ACC112 (cell line): ENCODE data around the gene YEATS4.
A peak's percentile ranks its signal among the peaks of the same experiment; 100 is the strongest.

Experiments
- H2AFZ ChIP-seq: fragments of 200-600 bp; sonication (generic); one replicate; pipeline ENCODE4 v1.6.0; 2017; ENCODE audit warnings: antibody characterized with exemption, low read length; ENCODE audit not compliant: unreplicated experiment
- H3K27ac ChIP-seq: fragments of 200-600 bp; sonication (generic); 2 replicates; pipeline ENCODE4 v1.5.1; 2014; ENCODE audit warnings: low read depth, mild to moderate bottlenecking, antibody characterized with exemption, low read length, moderate library complexity
- H3K27me3 ChIP-seq: fragments of 200-600 bp; sonication (generic); 2 replicates; pipeline ENCODE4 v1.6.1; 2014; ENCODE audit warnings: mild to moderate bottlenecking, antibody characterized with exemption, low read length, moderate library complexity, mixed read lengths; ENCODE audit not compliant: insufficient read depth
- H3K36me3 ChIP-seq: fragments of 200-600 bp; sonication (generic); 2 replicates; pipeline ENCODE4 v1.6.1; 2016; ENCODE audit warnings: mild to moderate bottlenecking, antibody characterized with exemption, low read length, moderate library complexity, mixed read lengths; ENCODE audit not compliant: insufficient read depth
- H3K4me1 ChIP-seq: fragments of 200-600 bp; sonication (generic); one replicate; pipeline ENCODE4 v1.6.1; 2016; ENCODE audit warnings: low read length, mixed read lengths; ENCODE audit not compliant: insufficient read depth, unreplicated experiment, control insufficient read depth
- H3K4me3 ChIP-seq: fragments of 200-600 bp; sonication (generic); 2 replicates; pipeline ENCODE4 v1.5.1; 2014; ENCODE audit warnings: mild to moderate bottlenecking, low read depth, low read length
- H3K79me2 ChIP-seq: fragments of 200-600 bp; sonication (generic); one replicate; pipeline ENCODE4 v1.6.0; 2016; ENCODE audit warnings: low read length; ENCODE audit not compliant: control insufficient read depth, unreplicated experiment, insufficient read depth

YEATS4 gene

DNA sequence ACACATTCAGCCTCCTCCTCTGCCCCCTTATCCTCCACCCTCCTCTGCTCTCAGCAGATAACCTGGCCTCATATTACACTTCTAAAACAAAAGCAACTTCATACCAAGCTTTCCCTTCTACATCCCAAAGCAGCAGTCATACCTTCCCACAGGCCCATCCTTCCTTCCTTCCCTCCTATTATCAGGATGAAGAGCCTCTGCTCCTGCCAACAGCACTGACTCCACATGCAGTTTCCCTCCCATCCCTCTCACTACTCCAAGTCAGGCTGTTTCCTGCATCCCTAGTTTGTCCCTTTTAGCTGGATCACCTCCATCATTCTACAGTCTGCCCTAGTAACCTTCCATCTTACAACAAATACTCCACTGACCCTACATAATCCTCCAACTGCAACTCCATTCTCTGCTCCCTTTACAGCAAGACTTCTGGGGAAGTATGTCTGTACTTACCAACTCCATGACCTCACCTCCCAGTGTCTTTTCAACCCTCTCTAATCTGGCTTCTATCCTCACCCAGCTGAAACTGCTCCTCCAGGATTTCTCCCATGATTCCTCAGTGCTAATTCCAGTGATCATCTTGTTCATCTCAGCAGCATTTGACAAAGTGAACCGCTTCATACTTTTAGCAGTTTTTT lies 4.9 kb upstream of the YEATS4 start:
- H3K27ac ChIP-seq: no peak overlapping the region
- no peak overlapping the region for H3K4me3 ChIP-seq
- no peaks in the 10 kb centered on the region; the same call in 1 of the 2 replicates for H3K27me3 ChIP-seq
- H3K4me1 ChIP-seq: peaks cover 11% of the 10 kb centered on the region
- no peaks in the 10 kb centered on the region for H3K79me2 ChIP-seq
- H3K36me3 ChIP-seq: no peaks in the 10 kb centered on the region
- no peak overlapping the region for H2AFZ ChIP-seq

DNA sequence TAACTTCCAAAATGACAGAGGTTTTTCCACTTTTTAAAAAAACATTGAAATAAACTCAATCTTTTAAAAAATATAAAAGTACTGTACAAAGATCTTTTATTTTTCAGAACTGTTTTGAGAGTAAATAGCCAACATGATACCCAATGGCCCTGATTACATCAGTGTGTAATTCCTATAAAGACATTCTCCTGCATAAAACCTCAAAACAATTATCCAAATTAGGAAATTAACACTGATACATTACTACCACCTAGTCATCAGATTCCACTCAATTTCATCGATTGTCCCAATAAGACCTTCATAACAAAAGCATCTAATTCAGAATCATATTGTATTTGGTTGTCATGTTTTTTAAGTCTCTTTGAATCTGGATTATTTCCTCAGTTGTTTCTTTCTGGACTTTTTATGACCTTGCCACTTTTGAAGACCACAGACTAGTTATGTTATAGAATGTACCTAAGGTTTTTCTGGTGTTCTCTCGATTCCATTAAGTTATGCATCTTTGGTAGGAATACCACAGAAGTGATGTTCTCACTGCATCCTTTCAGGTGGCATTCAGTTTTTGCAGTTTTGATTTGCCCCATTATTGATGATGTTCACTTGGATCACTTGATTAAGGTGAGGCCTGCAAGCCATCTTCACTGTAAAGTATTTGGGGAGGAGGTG lies 4.0 kb upstream of the YEATS4 start:
- Histone ChIP-seq H3K27me3 (no peaks in the 10 kb centered on the region; the same call in 1 of the 2 replicates), H3K27ac (no peak overlapping the region), H3K79me2 (peaks cover 3% of the 10 kb centered on the region), H3K4me3 (no peak overlapping the region), H2AFZ (no peak overlapping the region), H3K36me3 (no peaks in the 10 kb centered on the region), H3K4me1 (peaks cover 11% of the 10 kb centered on the region)

DNA sequence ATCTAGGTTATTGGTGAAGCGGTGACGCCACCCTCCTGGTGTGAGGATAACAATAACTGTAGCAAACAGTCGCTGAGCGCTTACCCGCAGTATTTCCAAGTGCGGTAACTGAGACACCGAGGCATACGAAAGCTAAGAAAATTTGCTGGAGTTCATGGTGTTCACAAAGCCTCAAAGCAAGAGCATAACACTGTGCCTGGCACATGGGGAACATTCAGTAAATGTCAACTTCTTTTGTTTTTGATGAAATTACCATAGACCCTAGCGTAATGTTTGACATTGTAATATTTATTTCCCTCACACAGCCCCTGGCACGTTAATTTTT lies 767 bp downstream of the YEATS4 start:
- Histone ChIP-seq H3K79me2 (peaks cover 19% of the 10 kb centered on the region), H3K27ac (peak overlapping the region; percentile 89), H3K4me1 (peaks cover 15% of the 10 kb centered on the region), H3K27me3 (no peaks in the 10 kb centered on the region), H2AFZ (peak overlapping the region; percentile 46), H3K36me3 (peaks cover 4% of the 10 kb centered on the region), H3K4me3 (peak overlapping the region; percentile 83)

DNA sequence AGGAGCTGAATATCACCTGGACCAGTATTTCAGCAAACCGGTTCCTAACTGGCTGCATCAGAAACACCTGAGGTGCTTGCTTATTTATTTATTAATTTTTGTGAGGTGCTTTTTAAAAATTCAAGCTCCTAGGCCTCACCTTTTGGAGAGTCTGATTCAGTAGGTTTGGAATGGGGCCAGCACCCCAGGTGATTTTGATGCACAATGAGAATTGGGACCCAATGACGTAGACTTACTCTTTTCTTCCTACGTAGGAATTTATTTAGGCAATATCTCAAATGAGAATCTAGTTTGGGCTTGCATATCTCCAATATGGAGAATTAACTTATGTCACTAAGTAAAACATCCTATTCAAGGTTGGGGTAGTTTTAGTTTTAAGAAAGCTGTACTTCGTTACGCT lies 7.3 kb downstream of the YEATS4 start:
- H3K27me3 ChIP-seq: no peaks in the 10 kb centered on the region
- no peak overlapping the region for H3K27ac ChIP-seq
- peaks cover 15% of the 10 kb centered on the region for H3K36me3 ChIP-seq
- H3K79me2 ChIP-seq: peaks cover 10% of the 10 kb centered on the region
- no peak overlapping the region for H2AFZ ChIP-seq
- no peaks in the 10 kb centered on the region for H3K4me1 ChIP-seq
- no peak overlapping the region for H3K4me3 ChIP-seq

DNA sequence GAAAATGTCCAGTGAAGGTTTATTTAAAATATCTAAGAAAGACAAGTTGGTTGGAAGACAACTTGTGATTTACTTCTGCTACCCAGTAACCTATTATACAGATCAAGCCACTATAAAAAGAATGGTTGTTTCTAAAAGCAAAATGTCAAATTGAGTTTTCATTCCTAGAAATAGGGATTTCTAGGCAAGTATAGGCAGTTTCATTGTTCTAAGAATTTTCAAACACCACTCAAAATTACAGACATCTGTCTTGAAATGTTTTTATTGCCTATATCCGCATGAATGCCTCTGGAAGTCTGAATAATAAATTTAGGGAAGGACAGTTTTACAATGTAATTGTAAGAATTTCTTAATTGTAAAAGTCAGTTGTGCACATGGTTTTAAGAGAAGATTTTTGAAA lies 8.6 kb downstream of the YEATS4 start:
- Histone ChIP-seq H2AFZ (no peak overlapping the region), H3K4me3 (no peak overlapping the region), H3K27me3 (no peaks in the 10 kb centered on the region), H3K36me3 (peaks cover 23% of the 10 kb centered on the region), H3K27ac (no peak overlapping the region), H3K4me1 (no peaks in the 10 kb centered on the region), H3K79me2 (peaks cover 7% of the 10 kb centered on the region)

DNA sequence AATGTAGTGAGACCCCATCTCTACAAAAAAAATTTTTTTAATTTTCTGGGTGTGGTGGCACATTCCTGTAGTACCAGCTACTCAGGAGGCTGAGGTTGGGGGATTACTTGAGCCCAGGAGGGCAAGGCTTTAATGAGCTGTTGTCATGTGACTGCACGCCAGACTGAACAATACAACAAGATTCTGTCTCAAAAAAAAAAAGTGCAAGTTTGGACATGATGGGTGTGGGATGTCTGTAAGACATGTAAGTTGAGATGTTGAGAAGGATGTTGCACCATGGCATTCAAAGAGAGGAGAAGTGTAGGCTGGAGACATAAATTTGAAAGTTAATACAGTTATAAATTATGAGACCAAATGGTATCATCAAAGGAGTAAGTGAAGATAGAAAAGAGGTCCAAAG lies 23.5 kb downstream of the YEATS4 start:
- Histone ChIP-seq H3K79me2 (no peaks in the 10 kb centered on the region), H3K4me1 (no peaks in the 10 kb centered on the region), H3K4me3 (no peak overlapping the region), H3K36me3 (peaks cover 5% of the 10 kb centered on the region), H2AFZ (no peak overlapping the region), H3K27me3 (no peaks in the 10 kb centered on the region), H3K27ac (no peak overlapping the region)

DNA sequence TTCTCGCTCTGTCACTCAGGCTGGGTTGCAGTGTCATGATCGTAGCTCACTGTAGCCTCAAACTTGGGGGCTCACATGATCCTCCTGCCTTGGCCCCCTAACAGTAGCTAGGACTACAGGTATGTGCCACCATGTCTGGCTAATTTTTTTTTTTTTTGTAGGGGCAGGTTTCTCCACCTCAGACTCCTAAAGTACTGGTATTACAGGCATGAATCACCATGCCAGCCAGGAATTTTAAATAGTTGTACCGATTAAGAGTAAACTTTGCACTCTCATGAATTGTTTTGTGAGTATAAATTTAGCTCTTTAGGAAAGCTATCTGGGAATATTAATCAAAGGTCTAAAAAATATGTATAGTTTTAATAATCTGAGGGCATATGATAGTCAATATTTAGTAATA lies 25.5 kb downstream of the YEATS4 start:
- H2AFZ ChIP-seq: no peak overlapping the region
- H3K79me2 ChIP-seq: peaks cover 3% of the 10 kb centered on the region
- H3K4me1 ChIP-seq: peaks cover 12% of the 10 kb centered on the region
- H3K36me3 ChIP-seq: peaks cover 2% of the 10 kb centered on the region; the same call in 1 of the 2 replicates
- H3K4me3 ChIP-seq: no peak overlapping the region
- no peak overlapping the region for H3K27ac ChIP-seq
- no peaks in the 10 kb centered on the region for H3K27me3 ChIP-seq

DNA sequence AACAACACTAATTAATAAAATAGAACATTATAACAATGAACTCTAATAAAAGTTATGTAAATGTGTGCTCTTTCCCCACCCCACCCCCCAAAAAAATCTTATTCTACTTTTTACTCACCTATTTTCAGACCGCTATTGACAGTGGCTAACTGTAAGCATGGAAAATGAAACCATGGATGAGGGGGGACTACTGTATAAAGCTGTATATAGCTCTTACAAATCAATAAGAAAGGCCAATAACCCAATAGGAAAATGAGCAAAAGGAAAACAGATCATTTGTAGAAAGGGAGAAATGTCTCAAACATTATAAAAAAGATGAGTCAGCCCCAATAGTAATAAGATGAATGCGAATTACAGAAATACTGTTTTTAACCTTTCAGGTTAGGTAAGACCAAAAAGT lies 27.4 kb downstream of the YEATS4 start:
- H3K27me3 ChIP-seq: no peaks in the 10 kb centered on the region
- peaks cover 7% of the 10 kb centered on the region for H3K36me3 ChIP-seq
- peaks cover 3% of the 10 kb centered on the region for H3K79me2 ChIP-seq
- H2AFZ ChIP-seq: no peak overlapping the region
- H3K27ac ChIP-seq: no peak overlapping the region
- peaks cover 19% of the 10 kb centered on the region for H3K4me1 ChIP-seq
- no peak overlapping the region for H3K4me3 ChIP-seq

DNA sequence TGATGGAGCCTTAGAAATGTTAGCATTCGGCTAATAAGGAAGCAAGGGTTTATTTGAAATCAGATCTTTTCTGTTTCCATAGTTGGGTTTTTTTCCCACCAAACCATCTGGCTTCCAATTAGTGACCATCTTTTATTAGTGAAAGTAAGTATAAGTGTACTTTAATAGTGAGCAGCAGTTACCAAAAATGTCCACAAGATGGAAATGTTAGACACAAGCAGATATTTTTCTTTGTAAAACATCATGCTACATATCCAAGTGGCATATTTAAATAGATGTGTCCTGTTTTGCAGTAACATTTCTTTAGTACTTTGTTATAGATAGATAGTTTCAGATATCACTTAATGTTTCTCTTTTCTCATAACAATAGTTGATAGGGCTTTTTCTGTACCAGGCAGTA lies 28.8 kb downstream of the YEATS4 start:
- H3K4me3 ChIP-seq: no peak overlapping the region
- H3K36me3 ChIP-seq: peaks cover 9% of the 10 kb centered on the region
- H3K79me2 ChIP-seq: peaks cover 3% of the 10 kb centered on the region
- peaks cover 25% of the 10 kb centered on the region for H3K4me1 ChIP-seq
- no peak overlapping the region for H3K27ac ChIP-seq
- H2AFZ ChIP-seq: no peak overlapping the region
- H3K27me3 ChIP-seq: no peaks in the 10 kb centered on the region

DNA sequence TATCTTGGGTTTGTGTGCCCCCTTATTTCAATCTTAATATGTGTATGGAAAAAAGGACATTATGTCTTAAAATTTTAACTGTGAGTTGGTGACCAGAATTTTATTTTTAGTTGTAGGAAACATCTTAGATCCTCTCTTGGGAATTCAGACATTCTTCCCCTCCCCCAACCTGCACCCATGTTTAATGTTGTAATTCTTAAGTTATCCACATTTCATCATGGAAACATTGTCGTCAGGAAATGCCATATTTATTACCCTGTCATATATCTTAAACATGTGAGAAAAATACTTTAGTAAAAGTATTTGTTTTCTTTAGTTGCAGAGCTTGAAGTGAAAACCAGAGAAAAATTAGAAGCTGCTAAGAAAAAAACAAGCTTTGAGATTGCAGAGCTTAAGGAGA lies 30.3 kb downstream of the YEATS4 start:
- Histone ChIP-seq H3K36me3 (peaks cover 9% of the 10 kb centered on the region), H3K79me2 (peaks cover 3% of the 10 kb centered on the region), H3K4me3 (no peak overlapping the region)

DNA sequence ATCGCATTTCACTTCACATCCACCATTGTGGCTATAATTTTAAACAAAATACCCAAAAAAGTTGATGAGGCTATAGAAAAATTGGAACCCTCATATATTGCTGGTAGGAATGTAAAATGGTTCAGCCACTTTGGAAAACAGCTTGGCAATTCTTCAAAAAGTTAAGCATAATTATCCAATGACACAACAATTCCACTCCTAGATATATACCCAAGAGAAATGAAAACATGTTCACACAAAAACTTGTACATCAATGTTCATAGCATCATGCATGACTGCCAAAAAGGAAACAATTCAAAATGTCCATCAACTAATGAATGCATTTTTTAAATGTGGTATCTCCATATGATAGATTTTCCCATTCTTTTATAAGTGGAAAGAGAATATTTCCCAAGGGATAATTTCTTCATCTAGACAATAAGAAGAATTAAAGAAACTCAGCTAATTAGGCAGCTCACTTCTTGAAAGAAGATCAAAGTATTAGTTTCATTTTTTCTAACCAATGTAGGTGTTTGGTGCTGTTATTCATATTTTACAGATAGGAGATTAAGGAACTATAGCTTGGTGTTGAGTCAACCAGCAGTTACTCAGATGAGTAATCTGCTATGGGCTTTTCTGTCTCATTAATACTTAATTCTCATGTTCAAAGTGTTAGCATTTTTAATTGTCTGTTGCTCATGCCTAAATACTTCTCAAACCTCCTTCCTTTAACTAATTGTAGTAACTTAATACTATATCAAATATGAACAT lies 32.8 kb downstream of the YEATS4 start:
- no peak overlapping the region; the same call in 1 of the 2 replicates for H3K27ac ChIP-seq
- H3K36me3 ChIP-seq: peaks cover 21% of the 10 kb centered on the region
- no peaks in the 10 kb centered on the region for H3K27me3 ChIP-seq

More for the DNA sequence above, 30.3 kb downstream of the YEATS4 start:
- Histone ChIP-seq H2AFZ (no peak overlapping the region), H3K27me3 (no peaks in the 10 kb centered on the region), H3K4me1 (peaks cover 25% of the 10 kb centered on the region), H3K27ac (peak overlapping the region; percentile 70)

More for the DNA sequence above, 32.8 kb downstream of the YEATS4 start:
- peaks cover 25% of the 10 kb centered on the region for H3K4me1 ChIP-seq
- peaks cover 3% of the 10 kb centered on the region for H3K79me2 ChIP-seq
- H3K4me3 ChIP-seq: no peak overlapping the region
- no peak overlapping the region for H2AFZ ChIP-seq
